ENCODE results near the gene CD9.

DNA sequence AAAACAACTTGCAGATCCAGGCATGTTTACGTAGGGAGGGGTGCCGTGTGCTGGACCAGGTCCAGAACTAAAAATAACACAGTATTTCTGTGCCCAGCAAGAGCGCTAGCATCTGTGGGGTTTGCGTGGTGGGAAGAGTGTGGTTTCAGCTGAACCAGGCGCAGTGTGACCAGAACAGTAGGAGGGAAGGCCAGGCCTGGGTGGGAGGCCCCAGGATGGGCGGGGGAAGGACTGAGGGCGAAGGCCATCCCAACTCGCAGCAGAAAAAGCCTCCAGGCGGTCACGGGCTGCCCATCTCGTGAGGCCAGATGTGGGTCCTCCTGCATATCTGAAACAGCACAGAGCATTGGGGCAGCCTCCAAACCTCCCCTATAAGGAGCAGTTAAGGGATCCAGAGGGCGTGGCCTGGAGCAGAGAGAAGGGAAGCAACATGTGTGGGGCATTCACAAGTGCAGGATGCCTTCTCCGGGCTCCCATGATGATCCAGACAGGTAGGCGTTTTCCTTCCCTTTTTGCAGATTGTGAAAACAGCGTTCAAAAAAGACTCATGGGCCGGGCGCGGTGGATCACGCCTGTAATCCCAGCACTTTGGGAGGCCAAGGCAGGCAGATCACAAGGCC, 17.8 kb upstream of the CD9 start:
- TF ChIP-seq POLR2A (IDR thresholded peaks at IDR 0.05; ENCODE audit: low read depth, low read length) (no peak), POLR2AphosphoS5 (IDR thresholded peaks at IDR 0.05; ENCODE audit: low read depth, low read length) (no peak), TAF1 (IDR thresholded peaks at IDR 0.05; ENCODE audit: borderline replicate concordance, low read depth, low read length) (no peak)

Data from GM12892 (cell line).